Type B pancreatic cell (in vitro differentiated cells): Measurements from ENCODE around the gene CD99L2. TPM values are rescaled to one million over a fixed set of nuclear protein-coding genes. Genes with fewer than 3 reads are reported as not detected.

Experiments used
- DNase-seq: peaks from one replicate; pipeline ENCODE4 v3.0.0; 2021; ENCODE audit warnings: mixed read lengths; ENCODE audit not compliant: unreplicated experiment; ENCODE audit errors: extremely low spot score
- H3K27ac Mint-ChIP-seq: 2 replicates; pipeline ENCODE4 v1.8.0; 2021; ENCODE audit warnings: mild to moderate bottlenecking, mixed read lengths
- H3K27me3 Mint-ChIP-seq: 2 replicates; pipeline ENCODE4 v1.8.0; 2021; ENCODE audit warnings: mixed read lengths
- H3K36me3 Mint-ChIP-seq: 2 replicates; pipeline ENCODE4 v1.8.0; 2021; ENCODE audit warnings: mixed read lengths
- H3K4me1 Mint-ChIP-seq: one replicate; pipeline ENCODE4 v1.8.0; 2021; ENCODE audit warnings: mixed read lengths; ENCODE audit not compliant: unreplicated experiment
- H3K4me3 Mint-ChIP-seq: 2 replicates; pipeline ENCODE4 v1.8.0; 2021; ENCODE audit warnings: mild to moderate bottlenecking, mixed read lengths
- H3K9me3 Mint-ChIP-seq: 2 replicates; pipeline ENCODE4 v1.8.0; 2021; ENCODE audit warnings: mixed read lengths
- CTCF ChIP-seq: fragments of 200-600 bp; sonication (generic); conservative IDR thresholded peaks from 2 replicates; pipeline ENCODE4 v1.5.0; 2021; ENCODE audit warnings: antibody characterized with exemption, mild to moderate bottlenecking
- total RNA-seq: library from RNA; stranded (reverse); gene quantifications from 2 replicates; pipeline ENCODE4 v1.2.1, GENCODE V29; 2021; ENCODE audit warnings: low replicate concordance

The CD99L2 gene
- total RNA-seq, 1 donor from 2014 or later: 35.1 TPM

- Mint-ChIP-seq H3K27ac (no peak overlapping the region), H3K9me3 (no peaks in the 10 kb centered on the region), H3K4me1 (no peaks in the 10 kb centered on the region), H3K4me3 (no peak overlapping the region), H3K36me3 (peaks cover 10% of the 10 kb centered on the region), H3K27me3 (no peaks in the 10 kb centered on the region)
- TF ChIP-seq CTCF: no peak
- DNase-seq: no peak
Observed at GRCh38 chrX:150761819-150762216, 136.7 kb downstream of the CD99L2 start.

- Mint-ChIP-seq H3K9me3 (no peaks in the 10 kb centered on the region), H3K4me1 (no peaks in the 10 kb centered on the region), H3K36me3 (peaks cover 10% of the 10 kb centered on the region), H3K27me3 (no peaks in the 10 kb centered on the region), H3K27ac (no peak overlapping the region), H3K4me3 (no peak overlapping the region)
- no peak for TF ChIP-seq CTCF
- DNase-seq: no peak
Observed at GRCh38 chrX:150761176-150761818, 137.2 kb downstream of the CD99L2 start.

- no peak for DNase-seq
- Mint-ChIP-seq H3K4me3 (no peak overlapping the region), H3K9me3 (no peaks in the 10 kb centered on the region), H3K4me1 (no peaks in the 10 kb centered on the region), H3K27me3 (no peaks in the 10 kb centered on the region), H3K27ac (no peak overlapping the region), H3K36me3 (peaks cover 10% of the 10 kb centered on the region)
- TF ChIP-seq CTCF: no peak
Observed at GRCh38 chrX:150759568-150760416, 138.7 kb downstream of the CD99L2 start.

GRCh38 chrX:150757371-150757770 is 141.1 kb downstream of the CD99L2 start:
- no peak for TF ChIP-seq CTCF
- H3K36me3 Mint-ChIP-seq: peaks cover 16% of the 10 kb centered on the region
- no peak for DNase-seq
- no peak overlapping the region for H3K27ac Mint-ChIP-seq
- no peaks in the 10 kb centered on the region for H3K9me3 Mint-ChIP-seq
- H3K27me3 Mint-ChIP-seq: no peaks in the 10 kb centered on the region
- no peak overlapping the region for H3K4me3 Mint-ChIP-seq
- no peaks in the 10 kb centered on the region for H3K4me1 Mint-ChIP-seq

DNA sequence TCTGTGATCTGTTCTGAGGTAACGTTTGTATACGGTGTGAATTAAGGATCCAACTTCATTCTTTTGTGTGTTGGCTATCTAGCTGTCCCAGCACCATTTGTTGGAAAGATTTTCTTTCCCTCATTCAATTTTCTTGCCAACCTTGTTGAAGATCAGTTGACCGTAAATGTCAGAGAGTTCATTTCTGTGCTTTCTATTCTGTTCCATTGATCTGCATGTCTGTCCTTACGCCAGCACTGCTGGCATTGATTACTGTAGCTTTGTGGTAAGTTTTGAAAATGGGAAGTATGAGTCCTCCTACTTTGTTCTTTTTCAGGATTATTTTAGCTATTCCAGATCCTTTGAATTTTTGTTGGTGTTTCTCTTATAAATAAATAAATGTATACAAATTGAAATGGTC is 144.5 kb downstream of the CD99L2 start:
- no peak for TF ChIP-seq CTCF
- no peak overlapping the region for H3K27ac Mint-ChIP-seq
- no peaks in the 10 kb centered on the region for H3K9me3 Mint-ChIP-seq
- no peaks in the 10 kb centered on the region for H3K4me1 Mint-ChIP-seq
- peaks cover 13% of the 10 kb centered on the region for H3K36me3 Mint-ChIP-seq
- no peak overlapping the region for H3K4me3 Mint-ChIP-seq
- DNase-seq: no peak
- no peaks in the 10 kb centered on the region for H3K27me3 Mint-ChIP-seq
